ENCODE results near the gene ARHGAP6.
"Not testable (repeated sequence)": the region's sequence is repeated elsewhere in the genome, so short reads cannot be mapped to it uniquely, and the experiment has no call there.

The ARHGAP6 gene

GRCh38 chrX:11640089-11640488, 25.6 kb downstream of the ARHGAP6 start:
- Histone ChIP-seq H3K4me3 (replicated peaks; ENCODE audit: low read depth, low read length) (no peak overlapping the region), H3K36me3 (ENCODE audit: control insufficient read depth, insufficient read depth, low read length) (no peaks in the 10 kb centered on the region), H3K27me3 (replicated peaks; ENCODE audit: control insufficient read depth, insufficient read depth, low read length) (no peaks in the 10 kb centered on the region; the same call in 1 of the 2 replicates)
- TF ChIP-seq CTCF (IDR thresholded peaks at IDR 0.05; ENCODE audit: insufficient read depth, low read length, poor library complexity, severe bottlenecking): no peak
- DNase-seq (ENCODE audit: extremely low read depth, insufficient read length): no peak

DNA sequence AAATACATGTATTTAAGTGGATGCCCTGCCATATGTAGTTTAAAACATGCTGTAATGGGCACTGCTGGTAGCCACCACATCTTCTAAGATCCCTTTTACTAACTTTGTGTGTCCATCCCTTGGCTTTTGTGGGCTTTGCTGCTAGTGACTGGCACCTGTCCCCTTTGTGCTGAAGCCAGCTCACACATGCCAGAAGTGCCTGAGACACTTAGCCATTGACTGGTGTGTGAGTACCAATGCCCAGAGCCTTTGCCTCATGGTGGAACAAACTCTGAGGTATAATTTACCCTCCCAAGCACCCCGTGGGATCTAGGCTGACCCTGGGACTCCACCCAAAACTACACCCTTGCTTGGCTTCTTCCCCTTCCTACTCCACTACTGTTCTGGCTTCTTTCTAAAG, 33.0 kb downstream of the ARHGAP6 start:
- Histone ChIP-seq H3K36me3 (ENCODE audit: control insufficient read depth, insufficient read depth, low read length) (no peaks in the 10 kb centered on the region), H3K4me3 (replicated peaks; ENCODE audit: low read depth, low read length) (no peak overlapping the region), H3K27me3 (replicated peaks; ENCODE audit: control insufficient read depth, insufficient read depth, low read length) (no peaks in the 10 kb centered on the region)
- no peak for DNase-seq (ENCODE audit: extremely low read depth, insufficient read length)
- no peak for TF ChIP-seq CTCF (IDR thresholded peaks at IDR 0.05; ENCODE audit: insufficient read depth, low read length, poor library complexity, severe bottlenecking)

DNA sequence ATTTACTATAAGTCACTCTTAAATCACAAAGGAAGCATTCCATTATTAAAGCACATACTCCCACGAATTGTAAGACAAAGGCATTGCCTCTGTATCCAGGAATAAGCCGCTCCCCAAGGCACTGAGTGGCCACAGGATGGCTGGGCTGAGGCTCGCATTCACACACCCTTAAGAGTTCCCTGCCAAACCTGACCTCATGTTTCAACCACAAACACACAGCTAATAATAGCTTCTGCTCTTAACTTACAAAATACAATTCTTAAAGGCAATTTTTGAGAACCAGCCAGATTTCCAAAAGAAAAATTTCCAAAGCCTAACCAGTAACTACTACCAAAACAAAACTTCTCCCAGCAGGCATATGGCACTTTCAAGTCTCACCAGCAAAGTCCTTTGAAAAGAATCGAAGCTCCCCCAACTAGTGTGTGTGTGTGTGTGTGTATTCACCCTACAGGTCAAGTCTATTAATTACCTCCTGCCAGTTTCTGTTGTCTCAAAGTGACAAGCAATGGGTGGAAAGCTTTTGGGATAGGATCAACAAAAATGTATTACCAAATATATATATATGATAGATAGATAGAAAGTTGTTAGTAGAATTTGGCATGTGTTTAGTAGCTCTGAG, 36.0 kb downstream of the ARHGAP6 start:
- Histone ChIP-seq H3K36me3 (ENCODE audit: control insufficient read depth, insufficient read depth, low read length) (no peaks in the 10 kb centered on the region), H3K27me3 (replicated peaks; ENCODE audit: control insufficient read depth, insufficient read depth, low read length) (no peaks in the 10 kb centered on the region), H3K4me3 (replicated peaks; ENCODE audit: low read depth, low read length) (no peak overlapping the region)
- TF ChIP-seq CTCF (IDR thresholded peaks at IDR 0.05; ENCODE audit: insufficient read depth, low read length, poor library complexity, severe bottlenecking): no peak
- DNase-seq (ENCODE audit: extremely low read depth, insufficient read length): no peak

- TF ChIP-seq CTCF (IDR thresholded peaks at IDR 0.05; ENCODE audit: insufficient read depth, low read length, poor library complexity, severe bottlenecking): no peak
- DNase-seq (ENCODE audit: extremely low read depth, insufficient read length): no peak
- Histone ChIP-seq H3K27me3 (replicated peaks; ENCODE audit: control insufficient read depth, insufficient read depth, low read length) (no peaks in the 10 kb centered on the region), H3K4me3 (replicated peaks; ENCODE audit: low read depth, low read length) (no peak overlapping the region), H3K36me3 (ENCODE audit: control insufficient read depth, insufficient read depth, low read length) (no peaks in the 10 kb centered on the region)
Observed at GRCh38 chrX:11628399-11628798, 37.3 kb downstream of the ARHGAP6 start.

DNA sequence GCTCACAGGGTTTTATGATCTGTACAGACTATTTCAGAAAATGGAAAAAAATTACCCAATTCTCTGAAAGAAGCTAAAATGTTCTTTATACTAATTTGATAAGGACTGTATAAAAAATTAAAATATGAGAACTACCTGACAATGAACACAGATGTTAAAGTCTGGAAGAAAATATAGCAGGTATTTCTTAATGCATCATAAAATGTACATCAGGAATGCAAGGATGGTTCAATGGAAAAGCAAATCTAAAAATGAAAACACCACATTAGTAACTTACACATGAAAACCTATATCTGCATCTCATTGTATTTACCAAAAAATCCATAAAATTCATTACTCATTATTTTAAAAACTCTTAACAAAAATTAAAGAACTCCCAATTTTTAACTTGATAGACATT, 39.4 kb downstream of the ARHGAP6 start:
- DNase-seq (ENCODE audit: extremely low read depth, insufficient read length): no peak
- Histone ChIP-seq H3K4me3 (replicated peaks; ENCODE audit: low read depth, low read length) (no peak overlapping the region), H3K36me3 (ENCODE audit: control insufficient read depth, insufficient read depth, low read length) (no peaks in the 10 kb centered on the region), H3K27me3 (replicated peaks; ENCODE audit: control insufficient read depth, insufficient read depth, low read length) (no peaks in the 10 kb centered on the region)
- no peak for TF ChIP-seq CTCF (IDR thresholded peaks at IDR 0.05; ENCODE audit: insufficient read depth, low read length, poor library complexity, severe bottlenecking)

DNA sequence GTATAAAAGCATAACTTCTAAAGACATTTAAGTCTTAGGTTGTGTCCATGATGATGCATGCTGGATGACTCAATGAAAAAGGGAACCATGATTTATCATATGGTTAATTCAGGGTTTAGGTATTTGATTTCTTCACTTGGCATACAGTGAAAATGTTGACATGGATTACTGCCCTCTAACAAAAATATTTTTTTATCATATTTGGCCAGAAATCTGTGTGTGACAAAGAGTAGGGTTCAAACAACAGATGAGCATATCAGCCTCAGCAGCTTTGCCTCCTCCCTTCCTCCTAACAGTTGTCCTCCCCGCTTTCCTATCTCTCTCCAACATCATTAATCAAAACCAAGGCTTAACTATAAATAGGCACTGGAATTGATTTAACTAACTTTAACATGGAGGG, 46.3 kb downstream of the ARHGAP6 start:
- Histone ChIP-seq H3K27me3 (replicated peaks; ENCODE audit: control insufficient read depth, insufficient read depth, low read length) (no peaks in the 10 kb centered on the region), H3K36me3 (ENCODE audit: control insufficient read depth, insufficient read depth, low read length) (no peaks in the 10 kb centered on the region), H3K4me3 (replicated peaks; ENCODE audit: low read depth, low read length) (no peak overlapping the region)
- no peak for DNase-seq (ENCODE audit: extremely low read depth, insufficient read length)
- TF ChIP-seq CTCF (IDR thresholded peaks at IDR 0.05; ENCODE audit: insufficient read depth, low read length, poor library complexity, severe bottlenecking): no peak

GRCh38 chrX:11614253-11614652, 51.5 kb downstream of the ARHGAP6 start:
- H3K4me3 ChIP-seq (replicated peaks; ENCODE audit: low read depth, low read length); H3K27me3 ChIP-seq (replicated peaks; ENCODE audit: control insufficient read depth, insufficient read depth, low read length); DNase-seq (ENCODE audit: extremely low read depth, insufficient read length); H3K36me3 ChIP-seq (ENCODE audit: control insufficient read depth, insufficient read depth, low read length): not testable (repeated sequence)

Measured in GM06990 (cell line).